GM18498 (cell line): ENCODE measurements around the gene C4orf51.

Source experiments
- ATAC-seq: cut with Tn5 transposase; IDR thresholded peaks from one replicate; pipeline ENCODE4 v1.9.1; 2021; ENCODE audit warnings: mild to moderate bottlenecking, moderate library complexity; ENCODE audit not compliant: unreplicated experiment

Gene C4orf51

DNA sequence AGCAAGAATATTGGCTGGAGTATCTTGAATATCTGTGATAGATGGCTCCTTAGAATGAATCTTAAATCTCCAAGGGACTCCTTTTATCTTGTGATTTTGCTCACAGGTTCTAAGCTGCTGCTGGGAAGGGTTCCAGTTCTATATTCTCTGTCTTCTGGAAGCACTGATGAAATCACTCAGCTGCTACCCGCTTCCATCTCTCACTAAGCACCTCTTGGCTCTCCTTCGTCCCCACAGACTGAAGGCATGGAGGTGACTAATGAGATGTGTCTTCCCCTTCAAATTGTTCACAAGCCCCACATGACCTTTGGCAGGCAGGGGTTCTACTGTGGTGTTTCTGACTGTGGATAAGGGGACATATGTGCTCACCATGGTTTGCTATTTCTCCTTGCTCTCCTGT lies 75.9 kb downstream of the C4orf51 start:
- no peak for ATAC-seq

DNA sequence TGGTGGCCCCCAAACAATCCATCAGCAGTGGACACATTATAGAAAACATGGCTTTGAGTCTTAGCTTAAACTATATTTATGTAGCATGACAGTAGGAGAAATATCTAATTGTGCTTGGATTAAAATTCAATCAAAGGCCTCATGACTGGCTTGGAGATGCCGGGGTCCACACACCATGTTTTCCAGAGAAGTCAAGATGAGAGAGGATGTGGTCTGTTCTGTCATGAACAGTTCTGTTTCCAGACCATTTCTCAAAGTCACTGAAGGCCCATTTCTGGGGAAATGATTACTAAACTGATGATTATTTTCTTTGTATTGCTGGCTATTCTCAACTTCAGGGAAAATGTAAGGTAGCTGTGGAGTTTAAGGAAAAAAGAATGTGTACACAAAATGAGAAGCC lies 76.3 kb downstream of the C4orf51 start:
- ATAC-seq, result no peak

DNA sequence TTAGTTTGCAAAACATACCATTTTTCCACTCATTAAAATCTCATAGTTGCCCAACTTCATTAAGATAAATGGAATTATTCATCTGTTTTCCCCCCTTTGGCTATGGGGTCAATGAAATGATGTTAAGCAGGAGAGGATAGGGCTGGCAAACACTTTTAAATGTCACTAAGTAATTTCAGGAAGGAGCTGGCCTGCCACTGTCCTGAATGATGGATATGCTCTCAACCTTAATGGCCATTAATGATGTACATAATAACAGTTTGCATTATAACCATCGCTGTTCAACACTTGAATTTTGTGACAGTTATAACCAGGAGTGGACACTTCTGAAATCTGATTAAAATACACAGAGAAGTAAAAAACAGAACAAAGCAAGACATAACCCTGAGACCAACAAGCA lies 77.2 kb downstream of the C4orf51 start:
- ATAC-seq, result no peak

DNA sequence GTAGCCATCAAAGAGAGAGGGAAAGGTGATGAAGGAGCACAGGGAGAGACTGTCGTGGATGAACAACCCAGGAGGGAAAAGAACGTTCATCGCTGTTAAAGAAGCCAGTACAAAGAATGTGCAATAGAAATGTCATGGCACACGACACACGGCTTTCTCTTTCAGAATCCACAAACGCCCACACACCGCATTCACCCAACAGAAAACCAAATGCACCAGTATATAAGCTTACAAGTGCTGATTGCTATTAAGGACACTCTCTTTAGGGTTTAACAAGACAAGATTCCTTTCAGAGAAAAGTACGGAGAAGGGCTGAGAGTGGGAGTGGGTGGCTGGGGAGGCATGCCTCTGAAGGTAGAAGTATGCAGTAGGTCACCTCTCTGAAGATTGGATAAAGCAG lies 80.2 kb downstream of the C4orf51 start:
- no peak for ATAC-seq

DNA sequence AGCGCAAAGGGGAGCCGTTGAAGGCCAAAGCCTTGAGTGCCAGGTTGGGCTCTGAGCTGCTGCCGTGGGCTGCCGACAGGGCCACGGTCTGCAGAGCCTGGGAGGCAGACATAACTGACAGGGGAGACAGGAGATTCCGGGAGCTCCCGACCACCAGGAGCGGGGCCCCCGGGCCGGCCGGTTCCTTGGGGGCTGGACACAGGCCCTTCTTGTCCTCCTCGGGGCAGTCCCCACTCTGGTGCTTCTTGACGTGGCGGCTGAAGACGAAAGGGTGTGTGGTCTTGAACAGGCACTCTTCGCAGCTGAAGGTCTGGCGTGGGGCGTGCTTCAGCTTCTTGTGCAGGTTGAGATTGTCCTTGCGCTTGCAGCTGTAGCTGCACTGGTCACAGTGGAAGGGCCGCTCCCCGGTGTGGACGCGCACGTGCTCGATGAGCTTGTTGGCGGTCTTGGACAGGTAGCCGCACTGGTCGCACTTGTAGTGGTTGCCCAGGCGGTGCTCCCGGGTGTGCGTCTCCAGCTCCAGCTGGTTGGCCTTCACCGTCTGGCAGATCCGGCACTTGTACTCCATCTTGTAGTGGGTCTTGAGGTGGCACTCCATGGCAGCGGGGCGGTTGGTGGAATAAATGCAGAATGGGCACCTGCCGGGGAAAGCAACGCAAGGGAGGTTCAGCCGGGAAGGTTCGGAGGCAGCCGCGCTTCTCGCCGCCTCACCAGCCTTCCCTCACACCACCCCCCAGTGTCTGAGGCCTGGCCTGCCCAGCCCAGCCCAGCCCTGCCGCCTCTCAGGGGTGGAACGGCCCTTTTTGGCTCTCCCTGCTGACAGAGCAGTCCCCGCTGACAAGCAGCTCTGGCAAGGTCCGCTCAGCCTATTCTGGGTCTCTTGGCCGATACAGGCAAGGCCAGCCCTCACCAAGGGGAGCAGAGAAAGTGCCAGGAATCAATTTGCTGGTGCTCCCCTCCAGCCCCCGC lies 81.3 kb downstream of the C4orf51 start:
- ATAC-seq, result no peak

DNA sequence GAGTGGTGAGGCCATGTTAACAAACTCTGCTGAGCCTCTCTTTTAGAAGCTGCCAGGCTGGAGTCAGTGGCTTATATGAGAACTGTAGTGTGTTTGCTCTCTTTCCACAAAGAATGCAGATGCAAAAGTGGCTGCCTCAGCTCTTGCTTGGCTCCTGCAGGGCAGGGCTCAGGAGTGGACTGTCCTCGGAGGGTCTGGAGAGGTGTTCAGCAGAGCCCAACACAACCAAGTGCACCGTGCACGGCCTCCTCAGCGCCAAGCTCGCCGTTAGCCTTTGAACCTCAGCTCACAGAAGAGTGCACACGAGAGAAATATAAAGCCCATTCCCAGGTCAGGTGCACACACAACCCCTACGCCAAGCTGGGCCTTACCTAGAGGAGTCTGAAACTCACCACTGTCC lies 82.8 kb downstream of the C4orf51 start:
- ATAC-seq, result no peak

DNA sequence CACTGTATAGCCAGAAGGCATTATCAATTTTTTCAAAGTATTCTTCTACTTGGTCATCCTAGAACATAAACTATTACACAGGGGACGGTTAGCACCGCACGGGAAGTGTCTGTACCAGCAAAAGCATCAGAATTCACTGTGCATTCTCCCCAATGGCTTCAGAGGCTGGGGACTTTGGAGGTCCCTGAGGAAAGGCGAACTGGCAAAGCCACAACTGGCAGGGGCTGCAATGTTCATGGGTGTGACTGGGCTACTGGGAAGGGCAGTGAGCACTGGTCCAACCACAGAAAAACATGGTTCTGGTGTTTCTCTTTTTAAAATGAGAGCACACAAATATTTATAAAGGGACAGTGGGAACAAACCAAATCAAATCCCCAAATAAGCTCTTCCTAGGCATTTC lies 83.5 kb downstream of the C4orf51 start:
- ATAC-seq, result no peak

DNA sequence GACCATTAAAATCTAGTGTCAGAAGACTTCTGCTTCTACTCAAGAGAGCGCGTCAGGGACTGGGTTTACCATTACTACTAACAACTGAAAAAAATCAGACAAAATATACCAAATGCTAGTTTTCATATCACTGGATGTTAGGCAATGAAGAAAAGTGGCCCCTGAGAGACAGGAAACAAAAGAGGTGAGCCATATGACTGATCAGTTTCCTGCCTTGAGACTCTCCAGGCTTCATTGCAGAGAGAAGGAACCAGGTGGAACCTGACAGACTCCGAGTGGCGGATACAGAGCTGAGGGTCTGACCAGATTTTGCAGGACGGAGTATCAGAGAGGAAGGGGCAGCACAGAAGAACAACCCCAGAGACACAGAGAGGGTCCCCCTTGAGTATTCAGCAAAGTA lies 86.3 kb downstream of the C4orf51 start:
- no peak for ATAC-seq

DNA sequence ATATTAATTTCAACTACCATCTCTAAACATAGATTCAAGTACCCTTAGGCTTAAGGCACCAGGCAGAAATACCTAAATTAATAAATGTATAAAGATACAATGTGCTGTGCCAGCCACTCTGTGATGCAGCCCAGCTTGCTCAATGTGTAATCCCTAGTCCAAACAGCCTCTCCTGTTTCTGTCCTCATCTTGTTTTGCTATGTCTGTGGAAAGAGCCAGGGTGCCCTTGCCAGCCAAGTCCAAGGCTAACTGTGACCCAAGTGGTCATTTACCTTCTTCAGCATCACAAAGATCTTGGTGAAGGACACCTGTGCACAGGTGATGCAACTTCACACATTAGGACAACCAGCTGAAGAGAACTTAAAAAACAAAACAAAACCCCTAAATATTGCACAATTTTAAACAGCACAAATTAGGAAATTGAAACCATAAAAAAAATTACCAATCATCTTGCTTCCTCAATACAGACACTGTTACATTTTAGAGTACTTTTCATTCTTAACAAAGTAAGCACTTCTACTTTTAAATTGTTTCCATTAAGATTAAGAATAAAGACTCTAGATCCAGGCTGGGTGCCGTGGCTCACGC lies 89.6 kb downstream of the C4orf51 start:
- no peak for ATAC-seq

DNA sequence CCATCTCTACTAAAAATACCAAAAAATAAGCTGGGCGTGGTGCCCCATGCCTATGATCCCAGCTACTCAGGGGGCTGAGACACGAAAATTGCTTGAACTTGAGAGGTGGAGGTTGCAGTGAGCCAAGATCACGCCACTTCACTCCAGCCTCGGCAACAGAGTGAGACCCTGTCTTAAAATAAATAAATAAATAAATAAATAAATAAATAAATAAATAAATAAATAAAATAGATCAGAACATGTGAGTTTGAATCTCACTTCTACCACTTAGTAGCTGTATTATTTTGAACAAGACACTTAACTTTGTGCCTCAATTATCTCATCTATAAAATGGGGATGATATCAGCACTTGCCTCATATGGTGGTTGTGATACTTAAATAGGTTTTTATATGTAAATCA lies 90.2 kb downstream of the C4orf51 start:
- no peak for ATAC-seq

DNA sequence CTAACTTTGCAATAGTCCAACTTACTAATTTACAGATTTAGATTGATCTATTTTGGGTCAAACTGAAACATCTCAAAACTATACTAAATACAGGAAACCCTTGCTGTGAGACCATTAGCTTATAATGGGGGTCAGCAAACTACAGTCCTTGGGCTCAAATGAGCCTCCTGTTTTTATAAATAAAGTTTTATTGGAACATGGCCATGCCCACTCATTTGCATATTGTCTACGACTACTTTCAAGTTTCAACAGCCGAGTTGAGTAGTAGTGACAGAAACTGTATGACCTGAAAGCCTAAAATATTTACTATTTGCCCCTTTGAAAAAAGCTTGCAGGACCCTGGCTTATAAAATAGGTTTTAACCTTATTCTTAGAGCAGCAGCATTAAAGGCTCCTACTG lies 92.4 kb downstream of the C4orf51 start:
- ATAC-seq, result no peak

DNA sequence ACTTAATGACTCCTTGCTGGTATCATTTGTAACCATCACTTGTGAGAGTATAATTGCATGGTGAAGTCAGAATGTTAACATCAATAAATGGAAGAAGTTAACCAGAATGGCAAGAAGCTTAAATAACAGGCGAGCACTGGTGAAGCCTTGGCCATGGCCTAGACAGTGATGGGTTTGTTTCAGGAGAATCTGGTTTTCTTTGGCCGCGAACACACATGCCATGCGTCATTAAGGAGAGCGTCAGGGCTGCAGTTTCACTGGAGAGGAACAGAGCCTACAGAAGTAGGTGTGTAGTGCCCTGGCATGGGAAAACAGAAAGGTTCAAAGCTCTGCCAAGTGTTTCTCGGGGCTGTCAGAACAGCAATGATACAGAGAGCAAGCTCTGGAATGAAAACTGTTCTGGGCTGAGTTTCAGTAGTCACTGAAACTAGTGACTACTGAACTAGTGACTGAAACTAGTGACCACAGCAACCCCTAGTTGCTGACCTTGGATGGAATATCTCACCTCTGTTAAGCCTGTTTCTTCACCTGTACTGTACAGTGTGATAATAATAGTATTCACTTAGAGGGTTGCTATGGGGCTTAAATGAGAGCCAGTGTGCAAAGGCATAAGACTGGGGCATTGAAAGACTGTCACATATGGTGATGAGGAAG lies 93.8 kb downstream of the C4orf51 start:
- ATAC-seq, result peak; percentile 94

DNA sequence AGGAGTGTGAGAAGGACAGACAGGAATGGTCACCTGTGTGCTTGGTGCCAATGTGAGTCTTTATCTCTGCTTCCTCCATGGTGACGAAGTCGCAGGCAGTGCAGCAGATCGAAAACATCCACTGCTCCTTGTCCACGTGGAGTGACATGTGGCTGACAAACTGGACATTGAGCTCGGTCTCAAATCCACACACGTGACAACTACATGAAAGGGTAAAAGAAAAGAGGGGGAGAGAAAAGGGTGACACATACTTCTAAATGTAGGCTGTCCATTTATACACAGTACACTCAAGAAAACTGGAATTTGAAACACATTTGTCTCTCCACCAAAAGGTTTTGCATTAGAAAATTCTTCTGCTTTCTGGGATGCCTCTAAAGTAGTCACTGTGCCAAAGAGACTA lies 94.5 kb downstream of the C4orf51 start:
- ATAC-seq, result no peak

DNA sequence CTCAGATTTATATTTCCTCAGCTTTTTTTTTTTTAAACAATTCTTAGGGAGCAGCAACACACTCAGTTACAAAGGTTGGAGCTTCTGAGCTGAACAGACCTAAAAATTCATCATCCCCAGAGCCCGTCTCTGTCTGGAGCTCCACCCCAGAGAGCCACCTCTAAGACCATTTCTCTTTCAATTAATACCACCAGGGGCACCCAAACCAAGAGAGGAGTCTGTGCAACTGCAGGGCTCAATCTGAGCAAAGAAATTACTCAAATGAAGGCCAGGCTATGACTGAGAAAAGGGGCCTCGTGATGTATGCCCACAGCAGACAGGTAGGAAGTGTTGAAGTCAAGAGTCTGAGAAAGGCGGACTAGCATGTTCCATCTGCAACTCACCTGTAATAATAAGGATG lies 95.5 kb downstream of the C4orf51 start:
- no peak for ATAC-seq

DNA sequence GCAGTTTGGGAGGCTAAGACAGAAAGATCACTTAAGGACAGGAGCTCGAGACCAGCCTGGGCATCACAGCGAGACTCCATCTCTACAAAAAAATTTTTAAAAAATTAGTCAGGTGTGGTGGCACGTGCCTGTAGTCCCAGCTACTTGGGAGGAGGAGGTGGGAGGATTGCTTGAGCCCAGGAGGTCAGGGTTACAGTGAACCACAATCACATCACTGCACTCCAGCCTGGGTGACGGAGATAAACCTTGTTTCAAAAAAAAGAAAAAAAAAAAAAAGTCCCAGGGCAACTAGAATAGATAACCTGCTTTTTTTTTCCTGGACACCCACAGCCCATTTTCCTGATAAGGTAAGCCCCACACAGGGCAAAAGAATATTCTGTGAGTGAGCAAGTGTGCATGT lies 96.3 kb downstream of the C4orf51 start:
- ATAC-seq, result no peak

DNA sequence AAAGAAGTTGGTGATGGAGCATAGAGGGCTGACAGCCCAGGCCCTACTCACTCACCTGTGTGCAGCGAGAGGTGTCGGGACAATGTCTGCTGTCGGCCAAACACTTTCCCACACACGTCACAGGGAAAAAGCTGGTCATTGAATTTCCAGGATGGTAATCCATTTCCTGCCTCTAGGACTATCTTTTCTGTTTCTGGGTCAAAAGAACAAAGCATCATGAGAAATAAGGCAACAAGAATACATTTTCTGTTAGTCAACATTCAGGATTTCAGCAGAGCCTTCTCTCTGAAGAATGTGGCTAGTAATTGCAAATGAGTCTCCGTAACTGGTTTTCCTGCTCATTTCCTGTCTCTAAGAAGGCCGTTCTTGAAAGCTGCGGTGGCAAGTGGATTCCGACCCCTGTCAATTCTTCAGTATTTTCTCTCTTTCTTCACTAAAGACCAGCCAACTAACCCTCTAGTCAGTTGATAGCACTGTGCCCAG lies 99.4 kb downstream of the C4orf51 start:
- no peak for ATAC-seq

DNA sequence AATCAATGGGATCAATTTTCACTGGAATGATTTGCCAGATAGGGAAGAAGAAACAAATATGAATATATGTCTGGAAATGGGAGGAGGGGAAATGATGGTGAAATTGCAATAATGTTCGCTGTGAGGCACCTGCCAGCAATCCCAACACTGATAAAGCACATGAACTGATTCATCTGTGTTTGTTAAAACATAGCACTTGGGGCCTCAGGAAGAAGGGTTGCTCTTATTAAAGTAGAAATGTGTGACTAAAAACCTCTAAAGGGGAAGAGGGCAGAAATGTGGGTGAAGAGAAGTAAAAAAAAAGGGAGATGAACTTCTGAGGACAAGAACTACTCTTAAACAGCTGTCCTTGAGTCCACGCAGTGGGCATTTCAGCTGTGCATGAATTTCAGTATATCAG lies 101.4 kb downstream of the C4orf51 start:
- ATAC-seq, result no peak
